Measurements from ENCODE around the gene ADAMTS15.

DNA sequence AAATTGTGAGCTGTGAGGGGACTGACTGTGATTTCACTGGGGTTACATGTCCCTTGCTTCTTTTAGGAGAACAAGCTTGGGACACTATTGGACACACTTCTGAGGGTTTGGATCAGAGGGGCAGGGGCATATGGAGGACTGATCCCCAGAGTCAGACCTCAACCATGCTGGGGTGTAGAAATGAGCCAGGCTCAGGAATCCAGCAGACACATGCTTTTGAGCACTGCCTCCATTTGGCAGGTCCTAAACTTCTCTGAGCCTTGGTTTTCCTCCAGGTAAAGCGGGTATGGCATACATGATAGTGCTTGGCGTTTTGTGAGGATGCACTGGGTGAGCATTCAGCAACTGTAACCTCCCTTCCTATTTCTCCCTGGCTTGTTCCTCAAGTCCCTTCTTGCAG is 74.7 kb downstream of the ADAMTS15 start:
- TF ChIP-seq, protein P1, sequence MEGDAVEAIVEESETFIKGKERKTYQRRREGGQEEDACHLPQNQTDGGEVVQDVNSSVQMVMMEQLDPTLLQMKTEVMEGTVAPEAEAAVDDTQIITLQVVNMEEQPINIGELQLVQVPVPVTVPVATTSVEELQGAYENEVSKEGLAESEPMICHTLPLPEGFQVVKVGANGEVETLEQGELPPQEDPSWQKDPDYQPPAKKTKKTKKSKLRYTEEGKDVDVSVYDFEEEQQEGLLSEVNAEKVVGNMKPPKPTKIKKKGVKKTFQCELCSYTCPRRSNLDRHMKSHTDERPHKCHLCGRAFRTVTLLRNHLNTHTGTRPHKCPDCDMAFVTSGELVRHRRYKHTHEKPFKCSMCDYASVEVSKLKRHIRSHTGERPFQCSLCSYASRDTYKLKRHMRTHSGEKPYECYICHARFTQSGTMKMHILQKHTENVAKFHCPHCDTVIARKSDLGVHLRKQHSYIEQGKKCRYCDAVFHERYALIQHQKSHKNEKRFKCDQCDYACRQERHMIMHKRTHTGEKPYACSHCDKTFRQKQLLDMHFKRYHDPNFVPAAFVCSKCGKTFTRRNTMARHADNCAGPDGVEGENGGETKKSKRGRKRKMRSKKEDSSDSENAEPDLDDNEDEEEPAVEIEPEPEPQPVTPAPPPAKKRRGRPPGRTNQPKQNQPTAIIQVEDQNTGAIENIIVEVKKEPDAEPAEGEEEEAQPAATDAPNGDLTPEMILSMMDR (IDR thresholded peaks at IDR 0.05): no peak
- no peak for TF ChIP-seq POLR2A (IDR thresholded peaks at IDR 0.05)
